K562 (cell line): ENCODE data around the gene CTNS. TPM values are rescaled to one million over a fixed set of nuclear protein-coding genes. Genes with fewer than 3 reads are reported as not detected.

Source experiments
- SRSF1 ChIP-seq: fragments of 200-400 bp; formaldehyde crosslinking; IDR thresholded peaks from 2 replicates; pipeline ENCODE4 v1.6.1; 2017; ENCODE audit warnings: mild to moderate bottlenecking, low read depth, low read length, moderate library complexity
- ZBTB40 ChIP-seq, 2 experiments: fragments of 450-650 bp in 1 of 2; sonication (generic) in 1 of 2; formaldehyde crosslinking in 1 of 2; IDR thresholded peaks; 2 replicates each; pipeline versions ENCODE4 v1.7.1 to v1.9.0; 2016 to 2022; ENCODE audit warnings: inconsistent platforms in 1 of 2, mild to moderate bottlenecking in 1 of 2, missing genetic modification reagents in 1 of 2
- polyA plus RNA-seq, 8 experiments: library from polyadenylated mRNA; depleted of rRNA in 4 of 8; stranded (reverse) in 5 of 8; unstranded in 3 of 8; fragments of >200 nt; fragmentation: Nextera tagmentation in 2 of 8; fragmentation: Illumina TruSeq in 1 of 8; extraction: Ambion mirVana in 2 of 8; extraction: Trizol in 1 of 8; gene quantifications; 2 replicates each; pipeline versions ENCODE4 v1.2.1 to v1.2.3, GENCODE V29; 2011 to 2014; ENCODE audit warnings: inconsistent platforms in 1 of 8, missing spikeins in 1 of 8
- total RNA-seq, 7 experiments: library from RNA; depleted of rRNA in 6 of 7; stranded (reverse); fragments of >200 nt in 6 of 7; fragmentation: Illumina TruSeq in 2 of 7; extraction: Trizol in 2 of 7; gene quantifications; 2 replicates each; pipeline versions ENCODE4 v1.2.1 to v1.2.3, GENCODE V29; 2011 to 2021; ENCODE audit warnings: low replicate concordance in 1 of 7

Gene CTNS
- total and polyA plus RNA-seq, 9 of the 15 experiments (the other 6 are each of a cell fraction or from before 2014, with no cell fraction given): 0.66 to 8.4 (median 4.9) TPM

DNA sequence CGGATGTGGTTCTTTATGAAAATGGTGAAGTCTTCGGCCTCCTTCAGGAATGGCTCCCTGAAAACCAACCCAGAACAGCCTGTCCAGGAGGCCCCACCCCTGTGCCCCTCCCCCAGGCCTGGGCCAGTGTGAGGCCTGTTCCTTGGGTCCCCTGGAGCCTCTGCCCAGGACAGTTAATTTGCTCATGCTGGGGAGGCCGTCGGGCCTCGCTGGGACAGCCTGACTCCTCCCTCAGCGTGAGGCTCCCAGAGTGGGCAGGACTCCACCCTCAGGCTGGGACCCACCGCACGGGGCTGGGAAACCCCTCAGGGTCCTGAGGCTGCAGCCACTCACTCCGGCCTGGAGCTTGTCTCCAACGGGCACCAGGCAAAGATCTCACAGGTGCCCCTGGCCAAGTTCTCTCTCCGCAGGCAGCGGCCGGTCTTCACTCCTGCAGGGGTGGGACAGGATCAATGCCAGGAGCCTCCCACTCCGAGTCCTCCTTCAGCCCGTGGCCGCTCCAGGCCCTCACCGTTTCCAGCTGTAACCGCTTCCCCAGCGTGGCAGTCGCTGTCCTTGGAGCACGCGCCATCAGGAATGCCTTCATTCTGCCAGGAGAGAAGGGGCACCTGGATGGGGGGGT is 53.6 kb downstream of the CTNS start (continued):
- TF ChIP-seq ZBTB40 (IDR thresholded peaks at IDR 0.05) (no peak), ZBTB40 (CRISPR knock-in tag; IDR thresholded peaks at IDR 0.05) (no peak), SRSF1 (no peak)
